SK-N-SH (cell line): ENCODE data around the gene BGN. TPM values are rescaled to one million over a fixed set of nuclear protein-coding genes. Genes with fewer than 3 reads are reported as not detected.
A peak's percentile ranks its signal among the peaks of the same experiment; 100 is the strongest.

Source experiments
- CTCF ChIA-PET: fragments of 300-600, 350-600 bp; formaldehyde crosslinking; extraction: SDS; loops from one replicate; lab custom pipeline; 2021; lab: Yijun Ruan, JAX
- POLR2A ChIA-PET: fragments of 350-600 bp; sonication (Branson Sonifier 250); formaldehyde crosslinking; extraction: SDS; loops from one replicate; lab custom pipeline; 2020; ENCODE audit warnings: antibody characterized with exemption, inconsistent platforms; lab: Yijun Ruan, JAX
- DNase-seq: peaks from one replicate; pipeline ENCODE4 v3.0.0; 2012
- H2AFZ ChIP-seq: fragments of 200-600 bp; sonication (generic); 2 replicates; pipeline ENCODE4 v1.8.1; 2016; ENCODE audit warnings: antibody characterized with exemption, mild to moderate bottlenecking, low read depth
- H3F3A ChIP-seq: fragments of 200-600 bp; sonication (generic); replicated peaks from 2 replicates; pipeline ENCODE3; 2016; ENCODE audit warnings: antibody characterized with exemption, mild to moderate bottlenecking; ENCODE audit not compliant: insufficient read depth
- H3K27ac ChIP-seq, 2 experiments: fragments of 200-500 bp in 1 of 2; fragments of 200-600 bp in 1 of 2; sonication (Bioruptor generic) in 1 of 2; sonication (generic), shearing (Covaris generic) in 1 of 2; 2 replicates each; pipeline versions ENCODE4 v1.5.1 to v1.6.1; 2014 to 2016; ENCODE audit warnings: low read depth in 2 of 2, inconsistent platforms in 1 of 2, low read length in 1 of 2, mild to moderate bottlenecking in 1 of 2, mixed read lengths in 1 of 2
- H3K27me3 ChIP-seq: fragments of 200-600 bp; sonication (generic), shearing (Covaris generic); 2 replicates; pipeline ENCODE4 v1.6.1; 2016; ENCODE audit warnings: mixed run types; ENCODE audit not compliant: insufficient read depth
- H3K36me3 ChIP-seq, 2 experiments: fragments of 200-500 bp in 1 of 2; fragments of 200-600 bp in 1 of 2; sonication (Bioruptor generic) in 1 of 2; sonication (generic) in 1 of 2; replicated peaks in 1 of 2; 2 replicates each; pipeline versions ENCODE3 to v1.5.1; 2014 to 2016; ENCODE audit warnings: low read length in 1 of 2, mild to moderate bottlenecking in 1 of 2; ENCODE audit not compliant: insufficient read depth in 2 of 2, control insufficient read depth in 1 of 2
- H3K4me1 ChIP-seq, 2 experiments: fragments of 200-500 bp in 1 of 2; fragments of 200-600 bp in 1 of 2; sonication (Bioruptor generic) in 1 of 2; sonication (generic), shearing (Covaris generic) in 1 of 2; 2 replicates each; pipeline versions ENCODE4 v1.5.1 to v1.6.1; 2014 to 2016; ENCODE audit warnings: low read depth in 1 of 2, low read length in 1 of 2, mixed run types in 1 of 2; ENCODE audit not compliant: insufficient read depth in 2 of 2, control insufficient read depth in 1 of 2
- H3K4me2 ChIP-seq: fragments of 200-600 bp; sonication (generic), shearing (Covaris generic); 2 replicates; pipeline ENCODE4 v1.6.1; 2017; ENCODE audit warnings: mixed run types
- H3K4me3 ChIP-seq, 2 experiments: fragments of 200-500 bp in 1 of 2; fragments of 200-600 bp in 1 of 2; sonication (Bioruptor generic) in 1 of 2; sonication (generic), shearing (Covaris generic) in 1 of 2; 2 replicates each; pipeline versions ENCODE4 v1.5.1 to v1.8.1; 2014 to 2016; ENCODE audit warnings: low read depth in 2 of 2, inconsistent platforms in 1 of 2, low read length in 1 of 2, mild to moderate bottlenecking in 1 of 2, mixed read lengths in 1 of 2, moderate library complexity in 1 of 2
- H3K79me2 ChIP-seq: fragments of 200-600 bp; sonication (generic); 2 replicates; pipeline ENCODE4 v1.8.1; 2017; ENCODE audit warnings: mild to moderate bottlenecking; ENCODE audit not compliant: insufficient read depth
- H3K9ac ChIP-seq: fragments of 200-600 bp; sonication (generic); 2 replicates; pipeline ENCODE4 v1.6.1; 2017; ENCODE audit warnings: mixed run types
- H3K9me2 ChIP-seq: fragments of 200-600 bp; sonication (generic); 2 replicates; pipeline ENCODE4 v1.6.1; 2017; ENCODE audit warnings: mixed run types
- H3K9me3 ChIP-seq: fragments of 200-600 bp; sonication (generic); 2 replicates; pipeline ENCODE4 v1.6.1; 2017; ENCODE audit warnings: mixed run types, mild to moderate bottlenecking, moderate library complexity
- H4K20me1 ChIP-seq: fragments of 200-600 bp; sonication (generic); 2 replicates; pipeline ENCODE4 v1.6.1; 2017; ENCODE audit warnings: mild to moderate bottlenecking, mixed run types; ENCODE audit not compliant: insufficient read depth
- CHD2 ChIP-seq: fragments of 150-350 bp; IDR thresholded peaks from 2 replicates; pipeline ENCODE4 v1.6.1; 2018; ENCODE audit warnings: low read length; ENCODE audit not compliant: partially characterized antibody
- CTCF ChIP-seq: fragments of 200-600 bp; sonication (generic); IDR thresholded peaks from 2 replicates; pipeline ENCODE4 v1.6.1; 2017; ENCODE audit warnings: antibody characterized with exemption, mild to moderate bottlenecking, moderate library complexity
- GABPA ChIP-seq: IDR thresholded peaks from 2 replicates; pipeline ENCODE4 v1.4.0; 2012; ENCODE audit warnings: low read depth, mild to moderate bottlenecking
- MAX ChIP-seq: IDR thresholded peaks from 2 replicates; pipeline ENCODE4 v1.4.0; 2012; ENCODE audit warnings: low read depth
- MEF2A ChIP-seq: IDR thresholded peaks from 2 replicates; pipeline ENCODE4 v1.4.0; 2012; ENCODE audit warnings: low read depth, borderline replicate concordance
- PBX3 ChIP-seq: IDR thresholded peaks from 2 replicates; pipeline ENCODE4; 2012
- POLR2AphosphoS5 ChIP-seq: IDR thresholded peaks from 2 replicates; pipeline ENCODE4 v1.6.1; 2012; ENCODE audit warnings: low read depth, low read length
- RCOR1 ChIP-seq: fragments of 150-350 bp; IDR thresholded peaks from 2 replicates; pipeline ENCODE4 v1.6.1; 2017; ENCODE audit warnings: antibody characterized with exemption, low read length
- RFX5 ChIP-seq: IDR thresholded peaks from 2 replicates; pipeline ENCODE4 v1.6.1; 2012; ENCODE audit warnings: mild to moderate bottlenecking, improper control_type of control experiment, low read length
- RXRA ChIP-seq: IDR thresholded peaks from 2 replicates; pipeline ENCODE4 v1.4.0; 2012; ENCODE audit warnings: low read depth, mild to moderate bottlenecking, borderline replicate concordance
- SIN3A ChIP-seq: IDR thresholded peaks from 2 replicates; pipeline ENCODE4 v1.6.1; 2012; ENCODE audit warnings: low read depth, mild to moderate bottlenecking, low read length, moderate library complexity, borderline replicate concordance
- TEAD4 ChIP-seq: IDR thresholded peaks from 2 replicates; pipeline ENCODE4 v1.4.0; 2012; ENCODE audit warnings: mild to moderate bottlenecking, borderline replicate concordance; ENCODE audit not compliant: insufficient read depth
- USF2 ChIP-seq: fragments of 150-350 bp; IDR thresholded peaks from 2 replicates; pipeline ENCODE4 v1.6.1; 2017; ENCODE audit warnings: antibody characterized with exemption, low read length, low read depth, borderline replicate concordance
- WGBS: methylation state at CpG from one replicate; pipeline ENCODE4 v1.1.6; 2017; ENCODE audit warnings: low lambda C conversion rate; 5-methylcytosine and 5-hydroxymethylcytosine counted together
- polyA plus RNA-seq, 3 experiments: library from polyadenylated mRNA; depleted of rRNA; stranded (reverse); fragments of >200 nt; gene quantifications; 2 replicates each; pipeline ENCODE4 v1.2.3, GENCODE V29; 2012

BGN gene
- polyA plus RNA-seq, 1 of the 3 experiments (the other 2 are of a cell fraction): 28.9 TPM

GRCh38 chrX:153495903-153496589 lies 1.3 kb downstream of the BGN start:
- peak overlapping the region; percentile 68; the same call in 1 of the 2 replicates for H3K4me2 ChIP-seq
- 0 out of 2 replicates have a peak, but pooled peaks cover 10% of the 10 kb centered on the region for H4K20me1 ChIP-seq
- H3K27ac ChIP-seq: no peak overlapping the region
- WGBS: 73% methylated on average over 11 of the region's 18 CpGs
- H3F3A ChIP-seq: peaks cover 8% of the 10 kb centered on the region
- H3K9me3 ChIP-seq: no peaks in the 10 kb centered on the region
- no peak overlapping the region for H2AFZ ChIP-seq
- TF ChIP-seq CHD2 (no peak), PBX3 (no peak), TEAD4 (no peak), SIN3A (no peak), GABPA (no peak), POLR2AphosphoS5 (no peak), RFX5 (no peak), CTCF (no peak), RXRA (no peak), RCOR1 (no peak), USF2 (no peak), MAX (no peak), MEF2A (no peak)
- no peak overlapping the region for H3K9ac ChIP-seq
- ChIA-PET POLR2A (no interaction called here), CTCF (interaction anchor here (1.1 to 7.0 kb wide), 4 partner anchors 11 to 35 kb away, joined by 3 to 70 read pairs (median 10); partner anchors contain the start of gene HAUS7)
- no peaks in the 10 kb centered on the region for H3K79me2 ChIP-seq
- peaks cover 8 to 44% of the 10 kb centered on the region in 2 experiments; a peak in 1 of 4 replicates for H3K4me1 ChIP-seq
- no peaks in the 10 kb centered on the region for H3K36me3 ChIP-seq
- peak overlapping the region in 1 of 2 experiments; percentile 39; a peak in 2 of 4 replicates for H3K4me3 ChIP-seq
- H3K9me2 ChIP-seq: no peaks in the 10 kb centered on the region
- no peak for DNase-seq
- no peaks in the 10 kb centered on the region for H3K27me3 ChIP-seq
